ENCODE results near the gene RABGAP1L.
"Not testable (repeated sequence)": the region's sequence is repeated elsewhere in the genome, so short reads cannot be mapped to it uniquely, and the experiment has no call there.

Gene RABGAP1L

GRCh38 chr1:174692313-174692712 is 533.0 kb downstream of the RABGAP1L start:
- intact Hi-C loops (cut with DNase I) = no loop called here
- no peak for DNase-seq

- intact Hi-C loops (cut with DNase I) = no loop called here
- no peak for DNase-seq
Observed at GRCh38 chr1:174693085-174693484, 533.8 kb downstream of the RABGAP1L start.

GRCh38 chr1:174693539-174693938 is 534.2 kb downstream of the RABGAP1L start:
- intact Hi-C loops (cut with DNase I); DNase-seq: not testable (repeated sequence)

- intact Hi-C loops (cut with DNase I) = no loop called here
- DNase-seq = no peak
Observed at GRCh38 chr1:174696026-174696821, 536.9 kb downstream of the RABGAP1L start.

GRCh38 chr1:174700314-174700713 is 541.0 kb downstream of the RABGAP1L start:
- intact Hi-C loops (cut with DNase I) = no loop called here
- no peak for DNase-seq

- DNase-seq = no peak
- intact Hi-C loops (cut with DNase I) = no loop called here
Observed at GRCh38 chr1:174700775-174701174, 541.5 kb downstream of the RABGAP1L start.

- intact Hi-C loops (cut with DNase I) = no loop called here
- DNase-seq = no peak
Observed at GRCh38 chr1:174701565-174701964, 542.2 kb downstream of the RABGAP1L start.

- DNase-seq = no peak
- intact Hi-C loops (cut with DNase I) = no loop called here
Observed at GRCh38 chr1:174702011-174702410, 542.7 kb downstream of the RABGAP1L start.

- intact Hi-C loops (cut with DNase I) = no loop called here
- DNase-seq = no peak
Observed at GRCh38 chr1:174703309-174703708, 544.0 kb downstream of the RABGAP1L start.

GRCh38 chr1:174704300-174704699 is 545.0 kb downstream of the RABGAP1L start:
- DNase-seq = no peak
- intact Hi-C loops (cut with DNase I) = no loop called here

- intact Hi-C loops (cut with DNase I) = no loop called here
- peak in 2 of 10 donors; percentile 58 to 84 for DNase-seq
Observed at GRCh38 chr1:174710868-174711845, 551.8 kb downstream of the RABGAP1L start.

- intact Hi-C loops (cut with DNase I); DNase-seq: not testable (repeated sequence)
Observed at GRCh38 chr1:174711848-174712247, 552.5 kb downstream of the RABGAP1L start.

- intact Hi-C loops (cut with DNase I) = no loop called here
- DNase-seq = no peak
Observed at GRCh38 chr1:174712541-174712940, 553.2 kb downstream of the RABGAP1L start.

- intact Hi-C loops (cut with DNase I) = no loop called here
- no peak for DNase-seq
Observed at GRCh38 chr1:174713796-174714195, 554.5 kb downstream of the RABGAP1L start.

GRCh38 chr1:174719194-174719593 is 559.9 kb downstream of the RABGAP1L start:
- intact Hi-C loops (cut with DNase I) = no loop called here
- DNase-seq = no peak

GRCh38 chr1:174720618-174721017 is 561.3 kb downstream of the RABGAP1L start:
- intact Hi-C loops (cut with DNase I) = no loop called here
- DNase-seq = no peak

GRCh38 chr1:174721246-174721645 is 561.9 kb downstream of the RABGAP1L start:
- no peak for DNase-seq
- intact Hi-C loops (cut with DNase I) = no loop called here

GRCh38 chr1:174723816-174724215 is 564.5 kb downstream of the RABGAP1L start:
- no peak for DNase-seq
- intact Hi-C loops (cut with DNase I) = no loop called here

GRCh38 chr1:174724219-174724618 is 564.9 kb downstream of the RABGAP1L start:
- DNase-seq = no peak
- intact Hi-C loops (cut with DNase I) = no loop called here

GRCh38 chr1:174726167-174726879 is 567.0 kb downstream of the RABGAP1L start:
- intact Hi-C loops (cut with DNase I) = loop anchor here (1.0 kb wide), 1 partner anchor 464 kb away; no protein-coding TSS in a partner anchor

More at GRCh38 chr1:174726167-174726879, 567.0 kb downstream of the RABGAP1L start:
- no peak for DNase-seq
